ENCODE data around the gene SETD3.
A peak's percentile ranks its signal among the peaks of the same experiment; 100 is the strongest.

SETD3 gene

DNA sequence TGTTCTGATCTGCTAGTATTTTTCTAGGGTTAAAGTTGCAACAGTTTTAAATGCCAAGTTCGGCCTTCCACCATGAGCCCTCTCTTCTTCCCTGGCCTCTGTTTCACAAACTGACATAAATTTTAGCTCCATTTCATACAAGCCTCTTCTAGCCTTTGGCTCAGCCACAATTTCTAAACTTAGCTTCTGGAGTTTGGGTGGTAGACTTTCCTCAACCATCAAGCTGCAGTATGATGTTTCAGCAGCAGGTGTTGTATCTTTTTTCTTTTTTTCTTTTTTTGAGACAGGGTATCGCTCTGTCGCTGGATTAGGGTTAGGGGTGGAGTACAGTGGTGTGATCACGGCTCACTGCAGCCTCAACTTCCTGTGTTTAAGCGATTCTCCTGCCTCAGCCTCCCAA, 29.4 kb downstream of the SETD3 start:
- DNase-seq: no peak

DNA sequence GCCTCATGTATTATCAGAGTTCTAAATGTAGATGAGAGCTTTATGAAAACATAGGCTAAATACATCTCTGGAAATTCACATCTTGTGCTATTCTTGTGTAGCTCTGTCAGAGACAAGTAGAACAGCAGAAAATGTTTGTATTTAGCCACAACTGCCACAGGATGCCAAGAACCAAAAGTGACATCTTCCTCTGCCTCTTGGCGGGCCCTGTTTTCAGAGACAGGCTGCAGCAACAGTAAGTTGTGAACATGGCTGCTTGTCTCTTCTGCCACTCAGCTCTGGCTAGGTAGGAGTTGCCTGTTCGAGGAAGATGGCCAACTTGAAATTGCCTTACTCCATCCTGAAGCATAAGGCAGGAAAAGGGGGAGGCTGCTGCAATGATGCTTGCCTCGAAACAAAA, 30.4 kb downstream of the SETD3 start:
- DNase-seq: no peak

DNA sequence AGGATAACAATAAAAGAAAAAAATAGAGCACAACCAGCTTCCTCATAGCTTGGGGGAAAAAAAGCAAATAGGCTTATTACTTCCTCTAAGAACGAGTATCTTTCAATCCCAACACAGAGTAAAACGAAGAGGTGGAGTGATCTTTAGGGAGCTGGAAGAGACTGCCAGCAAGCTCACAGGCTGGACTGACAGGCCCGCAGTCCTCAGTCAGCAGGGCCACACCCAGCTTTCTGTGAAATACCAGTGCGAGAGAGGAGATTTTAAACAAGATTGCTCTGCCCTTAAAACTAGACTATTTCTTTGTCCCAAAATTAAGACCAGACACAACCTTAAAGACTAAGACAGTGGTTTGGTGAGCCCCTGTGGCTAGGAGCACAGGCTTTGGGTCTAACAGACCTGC, 32.9 kb downstream of the SETD3 start:
- no peak for DNase-seq

DNA sequence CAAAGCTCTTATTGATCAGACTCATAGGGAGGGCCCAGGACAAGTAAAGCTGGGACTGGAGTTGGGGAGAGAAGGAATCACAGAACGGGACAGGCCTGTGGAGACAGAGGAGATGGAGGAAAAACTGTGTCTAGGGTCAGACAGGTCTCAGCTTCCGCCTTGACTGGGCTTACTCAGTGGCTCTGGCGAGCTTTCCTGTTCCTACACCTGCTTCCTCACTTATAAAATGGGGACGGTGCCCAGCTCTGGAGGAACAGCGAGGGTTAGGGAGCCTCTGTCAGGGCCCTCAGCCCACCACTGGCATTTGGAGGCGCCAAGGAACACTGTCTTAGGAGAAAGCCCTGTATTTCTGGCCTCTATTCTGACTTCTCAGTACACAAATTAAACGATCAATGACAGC, 34.7 kb downstream of the SETD3 start:
- no peak for DNase-seq

DNA sequence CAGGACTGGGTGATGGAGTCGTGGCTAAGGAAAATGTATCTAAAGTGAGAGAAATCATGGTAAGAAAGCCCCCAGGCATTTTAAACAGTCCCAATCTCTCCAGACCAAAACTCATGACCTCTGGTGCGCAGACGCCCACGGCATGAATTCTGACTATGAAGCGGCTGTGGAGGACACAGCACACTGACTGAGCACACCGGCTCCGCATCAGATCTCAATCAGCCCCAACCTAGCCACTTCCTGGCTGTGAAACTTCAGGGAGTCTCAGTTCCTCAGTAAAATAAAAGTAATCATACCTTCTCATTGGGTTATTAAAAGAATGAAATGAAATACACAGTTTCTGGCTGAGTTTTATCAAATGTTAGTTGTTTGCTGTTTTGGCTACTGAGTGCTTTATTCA, 38.7 kb downstream of the SETD3 start:
- no peak for DNase-seq

DNA sequence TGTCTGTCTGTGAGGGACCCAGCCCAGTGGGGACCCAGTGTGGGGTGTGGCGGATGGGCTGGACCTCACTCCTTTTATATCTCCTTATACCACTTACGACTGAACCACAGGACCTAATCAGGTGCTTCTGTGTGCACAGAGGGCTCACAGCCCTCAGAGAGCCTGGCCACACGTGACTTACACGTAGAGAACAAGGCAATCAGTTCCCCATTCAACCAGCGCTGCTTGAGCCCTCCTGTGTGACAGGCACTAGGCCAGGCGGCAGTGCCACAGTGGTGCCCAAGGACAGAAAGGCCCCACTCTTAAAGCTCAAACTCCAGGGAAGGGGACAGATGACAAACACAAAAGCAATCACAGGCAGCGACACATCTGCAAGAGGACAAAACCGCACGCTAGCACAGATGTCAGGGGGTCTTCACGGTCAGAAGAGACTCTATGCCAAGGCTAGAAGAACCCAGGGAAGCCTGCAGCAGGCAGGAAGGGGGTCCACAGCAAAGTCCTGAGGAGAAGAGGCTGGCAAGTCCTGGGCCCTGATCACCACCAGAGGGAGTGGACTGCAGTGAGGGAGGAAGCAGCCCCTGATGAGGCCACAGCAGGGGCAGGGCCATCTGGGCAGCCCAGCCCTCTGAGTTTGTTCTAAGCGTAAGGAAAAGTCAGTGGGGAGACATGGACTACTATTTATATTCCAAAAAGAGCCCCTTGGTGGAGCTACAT, 39.3 kb downstream of the SETD3 start:
- DNase-seq: no peak

DNA sequence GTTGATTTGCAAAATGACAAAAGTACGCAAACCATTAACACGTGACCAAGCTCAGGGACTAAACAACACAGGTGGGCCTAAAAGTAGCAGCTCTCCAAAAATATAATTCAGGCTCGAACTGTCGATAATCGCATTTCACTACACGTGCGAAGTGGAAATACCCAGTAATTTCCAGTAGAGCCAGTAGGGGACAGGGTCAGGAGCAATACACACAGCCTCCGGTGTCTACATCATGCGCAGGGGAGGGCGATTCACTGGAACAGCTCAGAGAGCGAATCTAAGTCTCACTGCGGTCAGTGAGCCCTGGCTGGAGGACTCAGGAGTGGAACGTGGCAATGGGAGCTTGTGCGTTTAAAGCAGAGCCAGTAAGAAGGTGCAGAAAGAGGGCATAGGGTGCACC, 40.4 kb downstream of the SETD3 start:
- DNase-seq: no peak

DNA sequence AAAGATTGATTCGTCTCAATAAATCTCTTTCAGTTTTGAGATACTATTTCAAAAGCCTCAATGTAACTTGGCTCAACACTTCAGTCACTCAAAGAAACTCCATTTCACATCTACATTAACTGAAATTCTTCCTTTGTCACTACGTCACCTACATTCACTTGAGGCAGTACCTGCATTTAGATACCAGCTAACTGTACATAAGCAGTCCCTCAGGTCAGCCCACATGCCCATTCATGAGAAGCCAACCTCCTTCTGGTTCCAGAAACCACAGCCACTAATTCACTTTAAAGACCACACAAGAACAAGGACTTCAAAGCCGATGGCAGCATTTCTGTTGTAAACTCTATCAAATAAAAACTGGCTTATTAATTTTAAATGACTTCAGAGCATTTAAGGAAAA, 43.0 kb downstream of the SETD3 start:
- DNase-seq: no peak

DNA sequence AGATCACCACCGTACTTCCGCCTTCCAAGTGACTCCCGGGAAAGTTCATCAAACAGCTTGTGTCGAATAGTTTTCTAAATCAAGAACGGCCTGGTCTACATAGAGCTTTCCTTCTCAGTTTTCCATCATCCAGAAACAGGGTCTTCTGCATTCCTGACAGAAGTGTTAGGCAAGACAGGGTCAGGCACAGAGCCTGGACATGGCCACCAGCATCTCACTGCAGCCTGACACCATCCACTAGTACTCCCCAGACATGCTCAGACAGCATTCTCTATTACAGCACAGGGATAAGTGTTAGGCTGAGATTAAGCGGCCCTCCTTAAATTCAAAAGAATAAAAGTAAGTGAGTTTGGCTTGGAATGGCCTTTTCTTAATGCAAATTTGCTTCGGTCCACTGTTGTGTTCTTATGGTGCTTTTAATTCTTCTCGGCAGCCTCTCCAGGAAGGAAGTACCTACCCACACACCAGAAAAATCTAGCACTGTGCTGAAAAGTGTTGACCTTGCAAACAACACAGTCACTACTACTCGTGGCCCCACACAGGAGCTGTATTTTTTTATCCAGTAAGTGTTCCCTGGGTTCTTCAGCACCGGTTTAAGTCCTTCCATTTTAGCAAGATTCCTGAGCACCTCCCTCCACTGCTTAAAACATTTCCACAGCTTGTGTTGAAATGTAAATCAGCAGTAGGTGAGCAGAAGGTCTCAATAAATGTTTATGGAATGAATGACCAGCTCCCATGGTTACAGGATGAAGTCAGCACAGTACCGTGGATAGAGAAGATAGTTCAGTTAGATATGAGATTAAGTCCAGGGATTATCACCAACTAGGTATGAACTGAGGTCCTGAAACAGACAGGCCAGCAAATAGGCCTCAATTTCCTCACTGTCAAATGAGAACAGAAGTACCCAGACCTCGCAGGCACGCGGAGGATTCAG, 44.1 kb downstream of the SETD3 start:
- DNase-seq: no peak

DNA sequence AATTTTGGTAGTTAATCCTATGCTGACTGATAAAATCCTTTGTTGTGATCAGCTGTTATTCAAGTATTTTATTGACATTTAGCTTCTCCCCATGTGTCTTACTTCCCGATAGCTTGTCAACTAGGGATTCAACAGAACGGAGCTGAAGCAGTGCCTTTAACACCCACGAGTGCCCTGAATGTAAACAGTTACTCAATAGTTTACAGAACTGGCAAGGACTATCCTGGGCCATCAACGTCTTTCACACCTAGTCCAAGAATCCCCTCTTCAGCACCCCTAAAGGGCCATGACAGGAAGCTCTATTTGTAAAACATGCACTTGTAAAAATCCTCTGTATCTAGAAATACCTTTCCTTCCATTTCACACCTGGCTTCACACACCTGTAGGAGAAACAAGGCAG, 45.3 kb downstream of the SETD3 start:
- DNase-seq: no peak

DNA sequence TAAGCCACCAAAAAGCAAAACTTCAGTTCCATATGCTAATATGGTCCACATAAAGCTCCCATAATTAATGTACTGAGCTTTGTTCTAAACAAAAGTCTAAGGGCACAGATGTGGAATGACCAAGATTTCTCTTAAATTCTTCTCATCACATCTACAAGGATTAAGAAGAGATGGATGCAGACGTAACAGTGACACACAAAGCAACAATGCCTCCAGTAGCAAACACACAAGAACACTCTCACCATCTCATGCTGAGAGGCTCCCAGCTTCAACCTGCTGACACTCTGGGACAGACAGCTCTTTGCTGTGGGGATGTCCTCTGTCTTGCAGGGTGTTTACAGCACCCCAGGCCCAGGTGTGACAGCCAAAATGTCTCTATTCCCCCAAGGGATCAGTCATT, 48.2 kb downstream of the SETD3 start:
- DNase-seq: no peak

DNA sequence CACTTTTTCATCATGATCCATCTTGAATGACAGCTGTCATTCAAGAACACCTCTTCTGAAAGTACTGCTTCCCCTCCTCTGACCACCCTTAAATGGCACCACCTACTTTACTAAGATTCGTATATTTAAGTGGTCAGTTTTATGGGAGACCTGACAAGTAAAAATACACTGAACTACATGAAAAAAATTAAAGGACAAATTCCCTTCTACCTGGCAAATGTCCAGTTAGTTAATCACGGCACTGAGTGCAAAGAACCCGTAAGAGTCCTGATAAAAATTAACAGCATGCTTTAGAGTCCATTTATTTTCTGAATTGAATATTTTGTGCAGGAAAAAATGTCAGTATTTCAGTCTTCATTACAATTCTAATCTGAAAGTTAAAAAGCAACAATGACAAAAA, 48.7 kb downstream of the SETD3 start:
- no peak for DNase-seq

DNA sequence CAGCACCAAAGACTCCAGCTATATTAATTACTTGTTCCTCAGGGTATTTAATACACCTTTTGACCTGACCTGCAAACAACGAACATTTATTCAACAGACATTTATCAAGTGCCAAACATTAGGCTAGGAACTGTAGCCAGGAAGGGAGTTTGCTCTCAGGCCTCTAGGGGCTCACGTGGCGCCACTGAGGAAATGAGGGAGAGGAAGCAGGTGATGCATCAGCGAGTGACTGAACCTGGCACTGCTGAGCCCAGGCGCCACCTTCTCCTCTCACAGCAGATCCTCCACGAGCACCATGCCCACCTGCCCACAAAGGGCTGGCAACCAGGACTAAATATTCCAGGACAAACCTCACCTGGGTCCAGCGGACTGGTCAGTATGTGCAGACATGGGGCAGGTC, 50.2 kb downstream of the SETD3 start:
- DNase-seq: no peak

DNA sequence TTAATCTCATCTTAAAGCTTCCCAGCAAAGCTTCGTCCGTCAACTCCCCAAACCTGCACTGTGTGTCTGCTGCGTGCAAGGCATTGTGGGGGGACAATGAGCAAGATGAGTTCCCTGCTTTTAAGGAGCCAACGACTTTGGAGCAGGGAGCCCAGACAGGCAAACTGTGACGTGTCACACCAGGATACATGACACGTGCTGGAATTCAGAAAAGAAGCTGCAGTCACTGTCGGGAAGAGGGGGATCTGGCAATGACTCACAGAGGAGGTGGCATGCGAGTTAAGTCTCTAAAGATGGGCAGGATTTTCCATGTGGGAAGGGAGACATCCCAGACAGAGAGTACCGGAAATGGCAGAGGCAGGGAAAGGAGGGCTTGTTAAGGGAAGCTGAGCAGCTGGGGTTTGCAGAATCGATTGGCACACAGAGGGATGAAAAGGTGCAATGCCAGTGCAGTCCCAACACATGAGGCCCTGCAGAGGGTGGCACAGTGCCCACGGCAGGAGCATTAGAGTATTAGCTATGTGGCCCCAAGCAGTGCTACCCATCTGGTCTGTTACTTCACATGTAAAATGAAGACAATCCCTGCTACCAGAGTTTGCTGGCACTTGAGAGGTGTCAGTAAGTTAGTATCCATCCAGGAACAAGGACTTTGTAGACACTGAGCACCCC, 52.9 kb downstream of the SETD3 start:
- no peak for DNase-seq

DNA sequence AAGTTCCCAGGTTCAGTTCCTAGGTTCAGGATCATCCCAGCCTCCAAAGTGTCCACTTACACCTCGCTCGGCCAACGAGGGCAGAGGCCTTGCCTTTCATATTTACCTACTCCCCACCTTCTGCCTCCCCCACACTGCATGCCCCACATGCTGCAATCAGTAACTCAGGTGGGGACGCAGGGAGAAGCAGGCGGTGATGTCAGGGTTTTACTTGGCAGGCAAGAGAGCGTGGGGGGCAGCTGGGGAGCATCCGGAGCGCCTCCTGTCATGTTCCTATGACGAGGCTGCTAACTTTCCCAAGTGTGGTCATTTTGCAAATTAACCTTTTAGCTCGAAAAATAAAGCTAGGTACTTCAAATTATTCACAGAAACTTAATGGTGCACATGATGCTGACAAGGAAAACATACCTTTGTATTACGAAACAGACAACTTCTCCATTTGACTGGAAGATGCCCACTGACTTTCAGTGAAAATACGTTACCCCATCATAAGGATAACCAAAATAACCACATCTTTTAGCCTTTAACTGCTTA, 53.8 kb downstream of the SETD3 start:
- DNase-seq: no peak

DNA sequence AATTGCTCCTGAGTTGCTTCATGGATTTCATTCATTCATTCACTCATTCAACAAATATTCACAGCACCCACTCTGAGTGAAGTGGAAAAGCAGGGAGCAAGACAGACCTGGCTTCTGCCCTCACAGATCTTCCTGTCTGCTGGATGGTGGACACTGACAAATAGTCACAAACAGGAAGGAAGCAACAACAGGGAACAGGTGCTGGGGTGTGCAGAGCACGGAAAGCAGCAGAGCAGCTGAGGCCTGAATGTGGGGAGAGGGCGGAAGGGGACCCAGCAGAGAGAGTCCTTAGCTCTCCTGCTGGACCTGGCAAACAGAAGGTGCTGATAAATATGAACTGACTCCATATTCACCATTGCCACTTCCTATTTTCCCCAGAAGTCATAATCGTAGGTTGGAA, 54.4 kb downstream of the SETD3 start:
- no peak for DNase-seq

DNA sequence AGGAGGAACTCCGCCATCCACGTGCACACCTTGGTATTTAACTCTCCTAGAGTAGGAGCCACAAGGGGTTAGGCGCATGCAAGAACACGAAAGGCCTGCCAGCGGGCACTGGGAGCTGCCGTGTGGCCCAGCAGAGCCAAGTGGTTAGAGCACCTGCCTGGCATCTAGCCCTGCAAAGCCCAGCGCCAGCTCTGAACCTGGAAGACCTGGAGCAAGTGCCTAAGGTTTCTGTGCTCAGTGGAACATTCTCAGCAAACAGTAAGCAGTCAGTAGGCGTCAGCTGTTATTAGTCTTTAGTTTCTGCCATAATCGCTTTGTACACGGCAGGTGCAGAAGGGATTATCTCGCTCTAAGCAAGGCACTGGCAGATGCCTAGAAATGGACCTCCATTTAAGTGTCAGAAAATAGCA, 55.4 kb downstream of the SETD3 start:
- DNase-seq: peak; percentile 68

DNA sequence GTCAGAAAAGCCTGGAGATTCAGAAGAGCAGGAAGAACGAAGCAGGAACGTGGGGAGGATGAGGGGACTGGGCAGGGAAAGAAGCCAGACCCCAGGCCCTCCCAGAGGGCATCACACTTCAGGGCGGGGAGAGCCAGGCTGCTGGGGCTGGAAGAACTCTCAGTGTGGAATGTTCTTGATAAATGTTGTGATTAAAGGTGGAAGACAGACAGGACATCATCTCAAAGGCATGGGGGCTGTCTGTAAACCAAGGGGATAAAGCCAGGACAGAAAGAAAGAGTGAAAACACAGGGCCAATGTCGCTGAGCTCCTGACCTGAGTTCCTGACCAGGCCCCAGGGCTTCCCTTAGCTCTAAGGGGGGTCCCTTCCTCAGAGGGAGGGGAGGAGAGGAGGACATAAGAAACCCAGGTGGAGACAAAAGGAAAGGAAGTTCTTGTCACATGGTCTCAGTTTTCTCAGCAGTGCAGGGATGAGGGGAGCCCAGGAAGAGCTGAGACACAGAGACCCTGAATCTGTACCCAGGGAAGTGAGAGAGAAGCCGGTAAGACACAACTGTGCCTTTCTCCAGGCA, 56.3 kb downstream of the SETD3 start:
- no peak for DNase-seq

DNA sequence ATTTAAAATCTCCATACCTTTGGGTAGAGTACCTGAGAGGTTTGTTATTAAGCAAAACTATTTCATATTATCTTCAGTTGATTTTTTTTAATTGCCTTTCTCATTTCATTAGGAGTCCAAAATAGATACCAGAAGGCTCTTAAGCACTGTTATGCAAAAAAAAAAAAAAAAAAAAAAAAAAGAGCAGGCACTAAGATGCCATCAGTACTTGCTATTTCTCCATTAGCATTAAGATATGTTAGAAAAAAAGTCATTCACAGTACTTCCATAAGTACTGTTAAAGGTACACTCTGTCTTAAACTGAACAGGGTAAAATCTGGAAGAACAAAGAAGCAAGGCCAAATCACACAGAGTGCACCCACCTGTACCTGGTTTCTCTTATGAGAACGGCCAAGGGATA, 57.2 kb downstream of the SETD3 start:
- DNase-seq: no peak

DNA sequence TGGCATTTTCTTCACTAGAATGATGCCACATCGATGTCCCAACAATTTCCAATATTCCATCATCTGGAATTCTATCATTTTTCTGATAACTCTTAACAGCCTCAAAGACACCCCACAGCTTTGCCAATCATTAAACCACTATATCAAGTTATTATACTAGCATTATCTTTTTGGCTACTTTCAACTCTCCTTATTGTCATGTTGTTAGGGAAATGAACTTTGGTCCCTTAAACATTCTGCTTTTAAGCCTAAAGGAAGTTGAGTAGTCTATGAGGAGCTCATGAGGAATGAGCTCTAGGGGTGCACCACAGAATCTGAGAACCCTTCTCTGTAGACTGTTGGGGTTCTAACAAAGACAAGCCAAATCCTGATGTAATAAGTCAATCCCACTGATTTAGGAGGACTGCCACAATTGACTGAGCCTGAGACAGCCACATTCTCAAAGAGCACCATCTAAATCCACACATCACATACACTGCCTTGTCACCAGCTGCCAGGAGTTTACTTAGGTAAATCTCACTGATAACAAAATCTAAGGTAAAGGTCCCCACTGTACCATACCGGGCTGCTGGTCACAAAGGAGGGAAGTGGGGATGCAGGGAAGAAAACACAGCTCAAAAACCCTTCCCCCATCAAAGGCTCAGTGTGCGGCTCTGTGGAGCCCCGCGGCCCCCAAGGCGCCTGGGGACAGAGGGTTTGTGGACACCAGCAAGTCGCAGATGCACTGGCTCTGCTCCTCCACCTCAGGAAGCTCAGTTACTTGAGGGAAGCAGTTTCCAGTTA, 58.2 kb downstream of the SETD3 start:
- no peak for DNase-seq

DNA sequence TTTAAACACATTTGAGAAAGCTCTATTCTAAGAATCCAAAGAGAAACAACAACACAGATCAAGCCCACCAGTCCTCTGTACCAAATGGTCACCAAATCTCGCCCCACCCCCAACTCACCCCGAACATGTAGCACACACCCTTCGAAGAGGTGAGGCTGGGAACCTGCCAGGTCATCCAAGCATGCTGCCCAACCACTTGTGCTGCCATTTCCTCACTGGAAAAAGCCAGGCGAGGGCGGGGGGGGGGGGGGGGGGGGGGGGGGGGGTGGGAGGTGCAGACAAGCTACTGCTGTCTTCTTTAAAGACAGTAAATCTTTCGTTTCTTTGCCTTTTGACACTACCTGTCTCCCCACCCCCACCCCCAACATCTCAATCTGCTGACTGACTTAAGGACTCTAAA, 59.9 kb downstream of the SETD3 start:
- DNase-seq: no peak

DNA sequence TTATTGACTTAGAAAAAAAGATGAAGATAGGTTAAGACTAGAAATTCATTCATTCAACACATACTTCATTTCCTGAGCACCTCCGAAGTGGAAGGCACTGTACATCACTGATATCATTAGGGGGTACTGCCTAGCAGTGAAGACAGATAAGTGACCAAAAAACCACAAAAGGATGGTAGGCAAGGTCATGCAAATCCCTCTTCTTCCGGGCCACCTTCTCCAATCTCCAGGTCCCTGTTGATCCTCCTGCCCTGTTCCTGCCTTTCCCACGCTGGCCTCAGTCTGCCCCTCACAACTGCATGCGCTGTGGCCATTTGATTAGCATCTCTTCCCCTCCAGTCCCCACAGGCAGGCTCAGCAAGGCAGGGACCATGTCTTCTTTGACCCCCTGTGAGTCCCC, 60.8 kb downstream of the SETD3 start:
- DNase-seq: no peak

Data from NCI-H1092 treated with DMSO at 0.1 percent for 48 hours (cell line).